H9 (cell line): ENCODE measurements around the gene AK4. TPM values are rescaled to one million over a fixed set of nuclear protein-coding genes. Genes with fewer than 3 reads are reported as not detected.

ENCODE experiments used
- DNase-seq: peaks from one replicate; pipeline ENCODE4 v3.0.0-alpha.2; 2017
- H2AFZ ChIP-seq: one replicate; pipeline ENCODE4 v1.6.1; 2013; ENCODE audit warnings: mild to moderate bottlenecking, low read length, control low read depth, moderate library complexity
- H2AK5ac ChIP-seq: 2 replicates; pipeline ENCODE4 v1.6.1; 2013; ENCODE audit warnings: low read length, control low read depth, mixed read lengths; ENCODE audit not compliant: insufficient read length
- H2BK120ac ChIP-seq: one replicate; pipeline ENCODE4 v1.6.1; 2013; ENCODE audit warnings: low read depth, mild to moderate bottlenecking, low read length, control low read depth, inconsistent platforms; ENCODE audit not compliant: poor library complexity, severe bottlenecking
- H2BK12ac ChIP-seq: 2 replicates; pipeline ENCODE4 v1.6.1; 2013; ENCODE audit warnings: low read length, control low read depth, mixed read lengths, low read depth; ENCODE audit not compliant: insufficient read length
- H2BK15ac ChIP-seq: 2 replicates; pipeline ENCODE4 v1.6.1; 2013; ENCODE audit warnings: low read depth, low read length, control low read depth
- H2BK20ac ChIP-seq: one replicate; pipeline ENCODE4 v1.6.1; 2013; ENCODE audit warnings: low read depth, mild to moderate bottlenecking, low read length, control low read depth, inconsistent platforms; ENCODE audit not compliant: poor library complexity, severe bottlenecking
- H2BK5ac ChIP-seq: 2 replicates; pipeline ENCODE4 v1.6.1; 2013; ENCODE audit warnings: low read length, control low read depth, mixed read lengths; ENCODE audit not compliant: insufficient read length
- H3K14ac ChIP-seq: 2 replicates; pipeline ENCODE4 v1.6.1; 2013; ENCODE audit warnings: low read length, control low read depth; ENCODE audit not compliant: insufficient read depth
- H3K18ac ChIP-seq: 2 replicates; pipeline ENCODE4 v1.6.1; 2013; ENCODE audit warnings: low read depth, mild to moderate bottlenecking, mixed read lengths, low read length, control low read depth; ENCODE audit not compliant: insufficient read length
- H3K23ac ChIP-seq: 2 replicates; pipeline ENCODE4 v1.6.1; 2013; ENCODE audit warnings: low read length, control low read depth, mixed read lengths, low read depth; ENCODE audit not compliant: insufficient read length
- H3K23me2 ChIP-seq: 2 replicates; pipeline ENCODE4 v1.6.1; 2013; ENCODE audit warnings: low read depth, mild to moderate bottlenecking, mixed read lengths, low read length, control low read depth; ENCODE audit not compliant: insufficient read length, poor library complexity, severe bottlenecking
- H3K27ac ChIP-seq: 2 replicates; pipeline ENCODE4 v1.5.1; 2013; ENCODE audit warnings: low read length, control low read depth, mixed read lengths, low read depth; ENCODE audit not compliant: insufficient read length
- H3K27me3 ChIP-seq: 2 replicates; pipeline ENCODE4 v1.6.1; 2013; ENCODE audit warnings: low read length, control low read depth, inconsistent platforms; ENCODE audit not compliant: insufficient read depth
- H3K4ac ChIP-seq: 2 replicates; pipeline ENCODE4 v1.6.1; 2013; ENCODE audit warnings: low read depth, mild to moderate bottlenecking, control low read depth, inconsistent platforms, low read length, moderate library complexity
- H3K4me1 ChIP-seq: 2 replicates; pipeline ENCODE4 v1.6.1; 2013; ENCODE audit warnings: low read length, control low read depth, inconsistent platforms; ENCODE audit not compliant: insufficient read depth
- H3K4me2 ChIP-seq: 2 replicates; pipeline ENCODE4 v1.6.1; 2013; ENCODE audit warnings: low read length, control low read depth, mixed read lengths; ENCODE audit not compliant: insufficient read length, insufficient read depth
- H3K56ac ChIP-seq: 2 replicates; pipeline ENCODE4 v1.6.1; 2013; ENCODE audit warnings: low read depth, mild to moderate bottlenecking, mixed read lengths, low read length, control low read depth; ENCODE audit not compliant: insufficient read length
- H3K79me1 ChIP-seq: 2 replicates; pipeline ENCODE4 v1.6.1; 2013; ENCODE audit warnings: low read depth, mild to moderate bottlenecking, moderate library complexity, low read length, control low read depth, inconsistent platforms; ENCODE audit not compliant: insufficient read depth, poor library complexity, severe bottlenecking
- H3K79me2 ChIP-seq: 2 replicates; pipeline ENCODE4 v1.6.1; 2013; ENCODE audit warnings: low read length, control low read depth, inconsistent platforms; ENCODE audit not compliant: insufficient read depth
- H3K9ac ChIP-seq: 2 replicates; pipeline ENCODE4 v1.6.1; 2013; ENCODE audit warnings: low read length, control low read depth, mixed read lengths; ENCODE audit not compliant: insufficient read length; ENCODE audit errors: extremely low read depth
- H3K9me3 ChIP-seq: one replicate; pipeline ENCODE4 v1.6.1; 2013; ENCODE audit warnings: low read depth, low read length, inconsistent platforms; ENCODE audit not compliant: control insufficient read depth
- H3T11ph ChIP-seq: one replicate; pipeline ENCODE4 v1.6.1; 2013; ENCODE audit warnings: mild to moderate bottlenecking, low read length, control low read depth, inconsistent platforms
- H4K20me1 ChIP-seq: one replicate; pipeline ENCODE4 v1.6.1; 2013; ENCODE audit not compliant: control insufficient read depth, insufficient read length, insufficient read depth
- H4K5ac ChIP-seq: 2 replicates; pipeline ENCODE4 v1.6.1; 2013; ENCODE audit warnings: low read depth, mild to moderate bottlenecking, mixed read lengths, low read length, control low read depth; ENCODE audit not compliant: insufficient read length
- H4K8ac ChIP-seq: replicated peaks from 2 replicates; pipeline ENCODE4 v1.6.1; 2013; ENCODE audit warnings: low read length, control low read depth, mixed read lengths, low read depth; ENCODE audit not compliant: insufficient read length
- H4K91ac ChIP-seq: 2 replicates; pipeline ENCODE4 v1.6.1; 2013; ENCODE audit warnings: low read depth, mild to moderate bottlenecking, moderate library complexity, mixed read lengths, low read length, control low read depth; ENCODE audit not compliant: insufficient read length
- H3K27ac Mint-ChIP-seq, 3 experiments: 2 replicates in 2 of 3; 3 replicates in 1 of 3; pipeline ENCODE4 v1.8.0; 2020 to 2021; ENCODE audit warnings: mixed read lengths in 3 of 3, mild to moderate bottlenecking in 1 of 3, moderate library complexity in 1 of 3
- H3K27me3 Mint-ChIP-seq: 2 replicates; pipeline ENCODE4 v1.8.0; 2021; ENCODE audit warnings: low read depth, mild to moderate bottlenecking, moderate library complexity, mixed read lengths
- H3K36me3 Mint-ChIP-seq, 3 experiments: 2 replicates in 2 of 3; 3 replicates in 1 of 3; pipeline ENCODE4 v1.8.0; 2020 to 2021; ENCODE audit warnings: low read depth in 3 of 3, mixed read lengths in 3 of 3; ENCODE audit not compliant: insufficient read depth in 1 of 3
- H3K4me1 Mint-ChIP-seq, 2 experiments: 2 replicates each; pipeline ENCODE4 v1.8.0; 2020; ENCODE audit warnings: mixed read lengths in 2 of 2
- H3K4me3 Mint-ChIP-seq, 2 experiments: 2 replicates in 1 of 2; 3 replicates in 1 of 2; pipeline ENCODE4 v1.8.0; 2020 to 2021; ENCODE audit warnings: mild to moderate bottlenecking in 2 of 2, mixed read lengths in 2 of 2, moderate library complexity in 1 of 2
- H3K9me3 Mint-ChIP-seq, 2 experiments: 2 replicates in 1 of 2; 3 replicates in 1 of 2; pipeline ENCODE4 v1.8.0; 2020; ENCODE audit warnings: mild to moderate bottlenecking in 2 of 2, mixed read lengths in 2 of 2, moderate library complexity in 1 of 2
- WGBS: extraction: QIAGEN DNeasy Blood & Tissue Kit; methylation state at CpG from one replicate; pipeline ENCODE4 v1.1.7; 2013; ENCODE audit warnings: missing lambda C conversion rate, low lambda C conversion rate, mixed read lengths; ENCODE audit not compliant: insufficient read length; ENCODE audit errors: extremely low coverage; 5-methylcytosine and 5-hydroxymethylcytosine counted together
- total RNA-seq: library from RNA; stranded (reverse); gene quantifications from 2 replicates; pipeline ENCODE4 v1.2.1, GENCODE V29; 2021
- TF ChIP-seq, protein P1 (sequence below): fragments of 200-600 bp; sonication (generic); conservative IDR thresholded peaks from 3 replicates; pipeline ENCODE4 v1.8.0; 2021; ENCODE audit warnings: antibody characterized with exemption, mild to moderate bottlenecking

AK4 gene
- total RNA-seq, 1 experiment from 2014 or later: 45.6 TPM

DNA sequence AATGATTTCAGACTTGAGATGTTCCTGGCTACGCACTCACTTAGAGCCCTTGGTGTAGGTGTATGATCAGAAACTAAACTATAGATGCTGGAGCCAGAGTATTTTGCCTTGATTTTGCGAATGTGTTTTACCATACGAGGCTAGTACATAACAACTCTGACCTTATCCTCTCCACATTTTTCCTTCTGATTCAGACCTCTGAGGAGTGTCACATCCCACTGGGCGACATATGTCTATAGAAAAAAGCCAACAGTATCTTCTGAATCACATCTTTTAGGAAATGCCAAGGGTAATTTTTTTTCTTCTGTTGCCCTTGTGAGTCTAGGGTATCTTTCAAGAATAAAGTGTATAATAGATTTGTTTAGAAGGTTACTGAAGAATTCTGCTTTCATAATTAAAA lies 49.6 kb downstream of the AK4 start:
- Histone ChIP-seq H3K79me1 (peaks cover 4% of the 10 kb centered on the region), H3K27me3 (no peaks in the 10 kb centered on the region), H4K91ac (no peak overlapping the region), H3K56ac (no peak overlapping the region), H3K27ac (no peak overlapping the region), H3K4me1 (peaks cover 1% of the 10 kb centered on the region; the same call in 1 of the 2 replicates), H4K20me1 (no peaks in the 10 kb centered on the region), H3K14ac (no peak overlapping the region), H3T11ph (no peak overlapping the region), H3K18ac (no peak overlapping the region), H3K79me2 (peaks cover 7% of the 10 kb centered on the region; the same call in 1 of the 2 replicates), H2BK12ac (no peak overlapping the region), H3K23me2 (no peaks in the 10 kb centered on the region), H2AFZ (no peak overlapping the region), H3K9ac (no peak overlapping the region), H2BK5ac (no peak overlapping the region), H3K9me3 (no peaks in the 10 kb centered on the region), H2BK15ac (no peak overlapping the region), H2AK5ac (no peak overlapping the region), H2BK20ac (no peak overlapping the region), H3K4ac (no peak overlapping the region), H2BK120ac (no peak overlapping the region), H4K5ac (no peak overlapping the region), H3K4me2 (no peak overlapping the region), H3K23ac (no peak overlapping the region), H4K8ac (no peak overlapping the region)
- no CpG with 5 or more reads among the region's 4 CpGs for WGBS
- Mint-ChIP-seq H3K27ac (no peak overlapping the region; a peak in 1 of 7 replicates), H3K9me3 (no peaks in the 10 kb centered on the region), H3K36me3 (peaks cover 0 to 28% (median 11%) of the 10 kb centered on the region in 3 experiments; a peak in 5 of 7 replicates), H3K27me3 (no peaks in the 10 kb centered on the region), H3K4me1 (peaks cover 0 to 2% of the 10 kb centered on the region in 2 experiments; a peak in 1 of 4 replicates), H3K4me3 (no peak overlapping the region)
- DNase-seq: no peak
- TF ChIP-seq, protein P1, sequence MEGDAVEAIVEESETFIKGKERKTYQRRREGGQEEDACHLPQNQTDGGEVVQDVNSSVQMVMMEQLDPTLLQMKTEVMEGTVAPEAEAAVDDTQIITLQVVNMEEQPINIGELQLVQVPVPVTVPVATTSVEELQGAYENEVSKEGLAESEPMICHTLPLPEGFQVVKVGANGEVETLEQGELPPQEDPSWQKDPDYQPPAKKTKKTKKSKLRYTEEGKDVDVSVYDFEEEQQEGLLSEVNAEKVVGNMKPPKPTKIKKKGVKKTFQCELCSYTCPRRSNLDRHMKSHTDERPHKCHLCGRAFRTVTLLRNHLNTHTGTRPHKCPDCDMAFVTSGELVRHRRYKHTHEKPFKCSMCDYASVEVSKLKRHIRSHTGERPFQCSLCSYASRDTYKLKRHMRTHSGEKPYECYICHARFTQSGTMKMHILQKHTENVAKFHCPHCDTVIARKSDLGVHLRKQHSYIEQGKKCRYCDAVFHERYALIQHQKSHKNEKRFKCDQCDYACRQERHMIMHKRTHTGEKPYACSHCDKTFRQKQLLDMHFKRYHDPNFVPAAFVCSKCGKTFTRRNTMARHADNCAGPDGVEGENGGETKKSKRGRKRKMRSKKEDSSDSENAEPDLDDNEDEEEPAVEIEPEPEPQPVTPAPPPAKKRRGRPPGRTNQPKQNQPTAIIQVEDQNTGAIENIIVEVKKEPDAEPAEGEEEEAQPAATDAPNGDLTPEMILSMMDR: no peak
